GM12801 (cell line): ENCODE results near the gene RAN.

Experiments used
- CTCF ChIP-seq: IDR thresholded peaks from one replicate; pipeline ENCODE4 v1.5.1; 2011; ENCODE audit warnings: control low read depth; ENCODE audit not compliant: insufficient read length; ENCODE audit errors: extremely low read depth

The RAN gene

GRCh38 chr12:130878193-130879185 is 6.6 kb downstream of the RAN start:
- no peak for TF ChIP-seq CTCF

GRCh38 chr12:130879212-130879686 is 7.4 kb downstream of the RAN start:
- no peak for TF ChIP-seq CTCF

- TF ChIP-seq CTCF = no peak
Measured at GRCh38 chr12:130879781-130880389, 8.0 kb downstream of the RAN start.

GRCh38 chr12:130880411-130880885 is 8.6 kb downstream of the RAN start:
- TF ChIP-seq CTCF = no peak

- no peak for TF ChIP-seq CTCF
Measured at GRCh38 chr12:130881046-130881445, 9.2 kb downstream of the RAN start.

GRCh38 chr12:130881548-130881947 is 9.7 kb downstream of the RAN start:
- TF ChIP-seq CTCF = no peak

GRCh38 chr12:130904064-130904463 is 32.2 kb downstream of the RAN start:
- no peak for TF ChIP-seq CTCF
